Thyroid gland (tissue), 4 donors: ENCODE measurements around the gene FTL. TPM values are rescaled to one million over a fixed set of nuclear protein-coding genes. Genes with fewer than 3 reads are reported as not detected.
"Not testable (repeated sequence)": the region's sequence is repeated elsewhere in the genome, so short reads cannot be mapped to it uniquely, and the experiment has no call there.

Source experiments
- DNase-seq, 2 donors: peaks; one replicate each; pipeline ENCODE4 v3.0.0-alpha.2; 2019
- H3K27ac ChIP-seq, 3 donors: fragments of 200-600 bp; sonication (generic); 1 replicate in 2 of 3; 2 replicates in 1 of 3; pipeline ENCODE4 v1.5.1; 2016 to 2019; ENCODE audit warnings: mild to moderate bottlenecking in 1 of 3, moderate library complexity in 1 of 3
- H3K27me3 ChIP-seq: fragments of 200-600 bp; sonication (generic); one replicate; pipeline ENCODE4 v1.5.1; 2019
- H3K36me3 ChIP-seq, 2 donors: fragments of 200-600 bp; sonication (generic); one replicate each; pipeline ENCODE4 v1.5.1; 2016 to 2019
- H3K4me1 ChIP-seq, 2 donors: fragments of 200-600 bp; sonication (generic); one replicate each; pipeline ENCODE4 v1.5.1; 2017 to 2019
- H3K4me3 ChIP-seq, 3 donors: fragments of 200-600 bp; sonication (generic); replicated peaks in 1 of 3; 1 replicate in 2 of 3; 2 replicates in 1 of 3; pipeline ENCODE4 v1.5.1; 2016; ENCODE audit warnings: mild to moderate bottlenecking in 1 of 3
- H3K9me3 ChIP-seq: fragments of 200-600 bp; sonication (generic); one replicate; pipeline ENCODE4 v1.5.1; 2017
- POLR2A ChIP-seq, 2 donors: fragments of 450-650 bp; IDR thresholded peaks; one replicate each; pipeline ENCODE4 v1.6.1; 2017; ENCODE audit warnings: antibody characterized with exemption in 2 of 2, mild to moderate bottlenecking in 2 of 2, moderate library complexity in 1 of 2
- WGBS, 2 donors: methylation state at CpG; one replicate each; pipeline ENCODE4 v1.1.5; 2017; 5-methylcytosine and 5-hydroxymethylcytosine counted together
- intact Hi-C: fragments of 100-400 bp; cut with DNase I; formaldehyde crosslinking; loops from one replicate; pipeline ENCODE4 v1.15.1; 2023
- total RNA-seq, 4 donors: library from RNA; depleted of rRNA; stranded (reverse); fragments of >200 nt; gene quantifications; one replicate each; pipeline ENCODE4 v1.2.3, GENCODE V29; 2016
- TF ChIP-seq, protein P1 (sequence below), 6 experiments: fragments of 200-600 bp in 3 of 6; fragments of 450-650 bp in 3 of 6; sonication (generic) in 3 of 6; IDR thresholded peaks; one replicate each; pipeline ENCODE4 v1.5.1; 2016 to 2019; ENCODE audit warnings: antibody characterized with exemption in 6 of 6, mild to moderate bottlenecking in 2 of 6, inconsistent platforms in 1 of 6, moderate library complexity in 1 of 6

Gene FTL
- over 10,000 TPM in 1 of 4 donors, 1,000 to 10,000 TPM in 3; 5,748 to 12,335 (median 7,175) TPM for total RNA-seq

DNA sequence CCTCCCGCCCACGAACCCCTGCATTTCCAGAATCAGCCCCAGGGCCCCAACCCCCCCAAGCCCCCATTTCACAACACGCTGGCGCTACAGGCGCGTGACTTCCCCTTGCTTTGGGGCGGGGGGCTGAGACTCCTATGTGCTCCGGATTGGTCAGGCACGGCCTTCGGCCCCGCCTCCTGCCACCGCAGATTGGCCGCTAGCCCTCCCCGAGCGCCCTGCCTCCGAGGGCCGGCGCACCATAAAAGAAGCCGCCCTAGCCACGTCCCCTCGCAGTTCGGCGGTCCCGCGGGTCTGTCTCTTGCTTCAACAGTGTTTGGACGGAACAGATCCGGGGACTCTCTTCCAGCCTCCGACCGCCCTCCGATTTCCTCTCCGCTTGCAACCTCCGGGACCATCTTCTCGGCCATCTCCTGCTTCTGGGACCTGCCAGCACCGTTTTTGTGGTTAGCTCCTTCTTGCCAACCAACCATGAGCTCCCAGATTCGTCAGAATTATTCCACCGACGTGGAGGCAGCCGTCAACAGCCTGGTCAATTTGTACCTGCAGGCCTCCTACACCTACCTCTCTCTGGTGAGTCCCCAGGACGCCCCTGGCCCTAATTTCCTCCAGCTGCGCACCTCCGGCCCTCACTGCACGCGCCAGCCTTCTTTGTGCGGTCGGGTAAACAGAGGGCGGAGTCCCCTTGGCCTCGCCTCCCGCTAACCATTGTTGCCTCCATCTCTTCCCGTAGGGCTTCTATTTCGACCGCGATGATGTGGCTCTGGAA lies at the start of gene FTL:
Gene FTL, plus strand, starts transcription at position 270 of the 766 bp plus-strand sequence. Its CDS starts 199 bp downstream, at position 469.
- peaks cover 44 to 54% of the 10 kb centered on the region in 2 donors for H3K4me1 ChIP-seq
- peak; percentile 98 to 99 for DNase-seq
- H3K9me3 ChIP-seq, result no peaks in the 10 kb centered on the region
- peak within 1 kb of the TSS; percentile 45 to 100 (median 95) for H3K4me3 ChIP-seq
- H3K27ac ChIP-seq, result peak within 1 kb of the TSS; percentile 91 to 97 (median 92)
- H3K27me3 ChIP-seq, result no peaks in the 10 kb centered on the region
- WGBS, 2 donors, result 1% methylated on average over 20 to 32 of the region's 52 CpGs
- intact Hi-C loops, result no loop called here
- TF ChIP-seq POLR2A (IDR thresholded peaks at IDR 0.05), result peak; percentile 100
- TF ChIP-seq, protein P1, sequence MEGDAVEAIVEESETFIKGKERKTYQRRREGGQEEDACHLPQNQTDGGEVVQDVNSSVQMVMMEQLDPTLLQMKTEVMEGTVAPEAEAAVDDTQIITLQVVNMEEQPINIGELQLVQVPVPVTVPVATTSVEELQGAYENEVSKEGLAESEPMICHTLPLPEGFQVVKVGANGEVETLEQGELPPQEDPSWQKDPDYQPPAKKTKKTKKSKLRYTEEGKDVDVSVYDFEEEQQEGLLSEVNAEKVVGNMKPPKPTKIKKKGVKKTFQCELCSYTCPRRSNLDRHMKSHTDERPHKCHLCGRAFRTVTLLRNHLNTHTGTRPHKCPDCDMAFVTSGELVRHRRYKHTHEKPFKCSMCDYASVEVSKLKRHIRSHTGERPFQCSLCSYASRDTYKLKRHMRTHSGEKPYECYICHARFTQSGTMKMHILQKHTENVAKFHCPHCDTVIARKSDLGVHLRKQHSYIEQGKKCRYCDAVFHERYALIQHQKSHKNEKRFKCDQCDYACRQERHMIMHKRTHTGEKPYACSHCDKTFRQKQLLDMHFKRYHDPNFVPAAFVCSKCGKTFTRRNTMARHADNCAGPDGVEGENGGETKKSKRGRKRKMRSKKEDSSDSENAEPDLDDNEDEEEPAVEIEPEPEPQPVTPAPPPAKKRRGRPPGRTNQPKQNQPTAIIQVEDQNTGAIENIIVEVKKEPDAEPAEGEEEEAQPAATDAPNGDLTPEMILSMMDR (IDR thresholded peaks at IDR 0.05), result no peak
- peaks cover 11 to 17% of the 10 kb centered on the region in 2 donors for H3K36me3 ChIP-seq

DNA sequence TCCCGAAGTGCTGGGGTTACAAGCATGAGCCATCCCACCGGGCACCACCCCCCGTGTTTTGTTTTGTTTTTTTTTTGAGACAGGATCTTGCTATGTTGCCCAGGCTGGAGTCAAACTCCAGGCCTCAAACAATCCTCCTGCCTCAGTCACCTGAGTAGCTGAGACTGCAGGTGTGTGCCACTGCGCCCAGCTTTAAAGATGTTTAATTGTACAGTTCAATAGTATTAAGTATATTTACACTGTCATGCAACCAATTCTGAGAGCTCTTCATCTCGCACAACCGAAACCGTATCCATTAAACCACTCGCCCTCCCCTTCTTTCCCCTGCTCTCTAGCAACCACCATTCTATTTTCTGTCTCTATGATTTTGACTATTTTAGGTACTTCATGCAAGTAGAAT lies 49.4 kb upstream of the FTL start:
- H3K4me3 ChIP-seq, result no peak overlapping the region
- DNase-seq, result no peak
- WGBS, 2 donors, result 82 to 83% methylated on average over 8 of the region's 8 CpGs
- no peaks in the 10 kb centered on the region for H3K27me3 ChIP-seq
- TF ChIP-seq, protein P1 (IDR thresholded peaks at IDR 0.05), result no peak
- TF ChIP-seq POLR2A (IDR thresholded peaks at IDR 0.05), result no peak
- intact Hi-C loops, result no loop called here
- no peak overlapping the region for H3K27ac ChIP-seq
- H3K9me3 ChIP-seq, result no peaks in the 10 kb centered on the region
- no peaks in the 10 kb centered on the region for H3K4me1 ChIP-seq
- H3K36me3 ChIP-seq, result peaks cover 70 to 73% of the 10 kb centered on the region in 2 donors

DNA sequence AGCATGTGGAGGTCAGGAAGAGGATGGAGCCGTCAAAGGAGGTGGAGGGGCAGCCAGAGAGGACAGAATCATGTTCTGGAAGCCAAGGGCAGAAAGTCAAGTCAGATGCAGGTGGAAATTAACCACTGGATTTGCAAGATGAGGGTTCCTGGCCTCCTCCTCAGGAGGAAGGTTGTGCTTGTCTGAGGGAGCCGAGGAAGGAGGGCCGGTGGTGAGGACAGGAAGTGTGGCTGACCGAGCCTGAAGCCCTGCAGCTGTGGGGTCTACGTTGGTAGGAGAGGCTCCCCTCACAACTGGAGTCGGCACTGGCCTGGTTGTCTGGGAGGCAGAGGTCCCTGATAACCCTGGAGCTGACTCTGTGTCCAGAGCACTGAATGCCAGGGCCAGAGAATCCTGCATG lies 47.0 kb upstream of the FTL start:
- intact Hi-C loops, result no loop called here
- no peak overlapping the region for H3K4me3 ChIP-seq
- WGBS, 2 donors, result 89 to 90% methylated on average over 5 to 6 of the region's 6 CpGs
- no peaks in the 10 kb centered on the region for H3K27me3 ChIP-seq
- TF ChIP-seq POLR2A (IDR thresholded peaks at IDR 0.05), result no peak
- TF ChIP-seq, protein P1 (IDR thresholded peaks at IDR 0.05), result no peak
- H3K27ac ChIP-seq, result no peak overlapping the region
- H3K9me3 ChIP-seq, result no peaks in the 10 kb centered on the region
- no peaks in the 10 kb centered on the region for H3K4me1 ChIP-seq
- DNase-seq, result no peak
- H3K36me3 ChIP-seq, result peaks cover 61% of the 10 kb centered on the region in 2 donors

DNA sequence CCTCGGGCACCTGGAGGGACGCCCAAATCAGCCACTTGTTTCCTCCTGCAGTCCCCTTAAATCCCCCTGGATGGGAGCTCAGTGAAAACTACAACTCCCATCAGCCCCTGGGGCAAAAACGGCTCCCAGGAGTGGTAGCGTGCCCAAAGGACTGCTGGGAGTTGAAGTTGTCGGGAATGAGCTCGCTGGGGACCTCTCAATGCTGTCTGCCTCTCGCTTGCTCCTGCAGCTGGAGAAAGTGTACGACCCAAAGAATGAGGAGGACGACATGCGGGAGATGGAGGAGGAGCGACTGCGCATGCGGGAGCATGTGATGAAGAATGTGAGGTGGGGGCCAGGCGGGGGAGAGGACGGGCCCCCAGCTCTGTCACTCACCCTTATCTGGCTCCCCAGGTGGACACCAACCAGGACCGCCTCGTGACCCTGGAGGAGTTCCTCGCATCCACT lies 46.3 kb upstream of the FTL start:
- no peaks in the 10 kb centered on the region for H3K27me3 ChIP-seq
- peaks cover 53 to 59% of the 10 kb centered on the region in 2 donors for H3K36me3 ChIP-seq
- DNase-seq, result no peak
- TF ChIP-seq, protein P1 (IDR thresholded peaks at IDR 0.05), result no peak
- TF ChIP-seq POLR2A (IDR thresholded peaks at IDR 0.05), result no peak
- 89 to 90% methylated on average over 16 to 18 of the region's 18 CpGs for WGBS, 2 donors
- H3K9me3 ChIP-seq, result no peaks in the 10 kb centered on the region
- H3K4me3 ChIP-seq, result no peak overlapping the region
- no peak overlapping the region for H3K27ac ChIP-seq
- no peaks in the 10 kb centered on the region for H3K4me1 ChIP-seq
- intact Hi-C loops, result no loop called here

DNA sequence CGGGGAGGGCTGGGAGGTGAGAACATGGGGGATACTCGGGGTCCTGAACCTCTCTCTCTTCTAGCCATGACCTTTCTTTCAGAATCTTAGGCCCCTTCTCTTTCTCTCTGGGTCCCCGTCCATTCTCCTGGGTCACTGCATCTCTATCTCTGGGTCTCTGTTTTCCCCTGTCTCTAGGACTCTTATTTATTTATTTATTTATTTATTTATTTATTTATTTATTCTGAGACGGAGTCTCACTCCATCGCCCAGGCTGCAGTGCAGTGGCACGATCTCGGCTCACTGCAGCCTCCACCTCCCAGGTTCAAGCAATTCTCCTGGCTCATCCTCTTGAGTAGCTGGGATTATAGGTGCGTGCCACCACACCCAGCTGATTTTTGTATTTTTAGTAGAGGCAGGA lies 45.8 kb upstream of the FTL start:
- H3K27ac ChIP-seq, H3K4me1 ChIP-seq, H3K27me3 ChIP-seq, DNase-seq, H3K9me3 ChIP-seq, H3K4me3 ChIP-seq, intact Hi-C loops: not testable (repeated sequence)
- 94% methylated on average over 8 of the region's 8 CpGs for WGBS, 2 donors
- H3K36me3 ChIP-seq, result peaks cover 49 to 54% of the 10 kb centered on the region in 2 donors
